Measurements from ENCODE around the gene TPP2. TPM values are rescaled to one million over a fixed set of nuclear protein-coding genes. Genes with fewer than 3 reads are reported as not detected.

The TPP2 gene
- total RNA-seq, 1 experiment from 2014 or later: 35.1 TPM

- H3K4me2 ChIP-seq: no peak overlapping the region
- peaks cover 23% of the 10 kb centered on the region for H3K4me1 ChIP-seq (replicated peaks; ENCODE audit: insufficient read depth)
- H3K27ac ChIP-seq: no peak overlapping the region
- DNase-seq: no peak
- no TSS peak for BruUV-seq (replicated peaks)
- H3K36me3 ChIP-seq (ENCODE audit: low read depth): no peaks in the 10 kb centered on the region
- H3K9me2 ChIP-seq (ENCODE audit: insufficient read depth): no peaks in the 10 kb centered on the region
- no peaks in the 10 kb centered on the region for H4K20me1 ChIP-seq (ENCODE audit: insufficient read depth)
- H3K27me3 ChIP-seq (ENCODE audit: insufficient read depth, low read depth): no peaks in the 10 kb centered on the region
- H3K79me2 ChIP-seq (ENCODE audit: low read depth): no peaks in the 10 kb centered on the region
- no peak overlapping the region for H3K4me3 ChIP-seq
- no peaks in the 10 kb centered on the region for H3K9me3 ChIP-seq (ENCODE audit: insufficient read depth, low read depth)
- TF ChIP-seq CTCF (conservative IDR thresholded peaks at IDR 0.05) (no peak), EZH2 (IDR thresholded peaks at IDR 0.05; ENCODE audit: low read depth) (no peak)
- intact Hi-C loops (cut with micrococcal nuclease; ENCODE audit: unreplicated experiment): no loop called here
- no peak overlapping the region for H2AFZ ChIP-seq
- ChIA-PET CTCF (no interaction called here), POLR2A (ENCODE audit: unreplicated experiment) (no interaction called here)
- H3F3A ChIP-seq (ENCODE audit: insufficient read depth, low read depth): peaks cover 14% of the 10 kb centered on the region; the same call in 1 of the 2 replicates
Observed at GRCh38 chr13:102698649-102698980, 101.8 kb downstream of the TPP2 start.

GRCh38 chr13:102699504-102699903, 102.7 kb downstream of the TPP2 start:
- ChIA-PET CTCF (no interaction called here), POLR2A (ENCODE audit: unreplicated experiment) (no interaction called here)
- Histone ChIP-seq H3F3A (ENCODE audit: insufficient read depth, low read depth) (peaks cover 23% of the 10 kb centered on the region), H3K27ac (no peak overlapping the region), H3K27me3 (ENCODE audit: insufficient read depth, low read depth) (no peaks in the 10 kb centered on the region), H3K9me3 (ENCODE audit: insufficient read depth, low read depth) (no peaks in the 10 kb centered on the region), H3K79me2 (ENCODE audit: low read depth) (no peaks in the 10 kb centered on the region), H3K4me2 (no peak overlapping the region; the same call in 1 of the 2 replicates), H4K20me1 (ENCODE audit: insufficient read depth) (no peaks in the 10 kb centered on the region), H3K9me2 (ENCODE audit: insufficient read depth) (no peaks in the 10 kb centered on the region), H3K4me1 (replicated peaks; ENCODE audit: insufficient read depth) (peaks cover 27% of the 10 kb centered on the region), H3K4me3 (no peak overlapping the region), H2AFZ (no peak overlapping the region), H3K36me3 (ENCODE audit: low read depth) (no peaks in the 10 kb centered on the region)
- BruUV-seq (replicated peaks): no TSS peak
- DNase-seq: no peak
- intact Hi-C loops (cut with micrococcal nuclease; ENCODE audit: unreplicated experiment): no loop called here
- no peak for TF ChIP-seq CTCF (conservative IDR thresholded peaks at IDR 0.05)
- TF ChIP-seq EZH2 (IDR thresholded peaks at IDR 0.05; ENCODE audit: low read depth): no peak

GRCh38 chr13:102700088-102701031, 103.6 kb downstream of the TPP2 start:
- Histone ChIP-seq H3K36me3 (ENCODE audit: low read depth) (no peaks in the 10 kb centered on the region), H3K9me3 (ENCODE audit: insufficient read depth, low read depth) (no peaks in the 10 kb centered on the region), H2AFZ (no peak overlapping the region), H3K27me3 (ENCODE audit: insufficient read depth, low read depth) (no peaks in the 10 kb centered on the region), H4K20me1 (ENCODE audit: insufficient read depth) (no peaks in the 10 kb centered on the region), H3K79me2 (ENCODE audit: low read depth) (no peaks in the 10 kb centered on the region), H3K27ac (no peak overlapping the region), H3K4me2 (no peak overlapping the region), H3K9me2 (ENCODE audit: insufficient read depth) (no peaks in the 10 kb centered on the region), H3F3A (ENCODE audit: insufficient read depth, low read depth) (peaks cover 31% of the 10 kb centered on the region), H3K4me3 (no peak overlapping the region), H3K4me1 (replicated peaks; ENCODE audit: insufficient read depth) (peaks cover 35% of the 10 kb centered on the region)
- ChIA-PET CTCF (no interaction called here), POLR2A (ENCODE audit: unreplicated experiment) (no interaction called here)
- intact Hi-C loops (cut with micrococcal nuclease; ENCODE audit: unreplicated experiment): no loop called here
- no TSS peak for BruUV-seq (replicated peaks)
- no peak for DNase-seq
- TF ChIP-seq CTCF (conservative IDR thresholded peaks at IDR 0.05) (no peak), EZH2 (IDR thresholded peaks at IDR 0.05; ENCODE audit: low read depth) (no peak)
